HG03354 (cell line): ENCODE measurements around the gene DTHD1.
A peak's percentile ranks its signal among the peaks of the same experiment; 100 is the strongest.

Experiments used
- ATAC-seq: cut with Tn5 transposase; IDR thresholded peaks from one replicate; pipeline ENCODE4 v1.9.1; 2021; ENCODE audit warnings: mild to moderate bottlenecking; ENCODE audit not compliant: unreplicated experiment, poor library complexity, severe bottlenecking

Gene DTHD1

GRCh38 chr4:36281384-36282106 lies at the start of gene DTHD1:
TSS of gene DTHD1 (plus strand) at chr4:36281616. CDS start at chr4:36281759, 143 bp downstream.
- ATAC-seq: no peak

- no peak for ATAC-seq
Measured at GRCh38 chr4:36233567-36234266, 47.7 kb upstream of the DTHD1 start.

- no peak for ATAC-seq
Measured at GRCh38 chr4:36235306-36235705, 46.1 kb upstream of the DTHD1 start.

GRCh38 chr4:36236159-36236558 lies 45.3 kb upstream of the DTHD1 start:
- no peak for ATAC-seq

- ATAC-seq: no peak
Measured at GRCh38 chr4:36237366-36238313, 43.8 kb upstream of the DTHD1 start.

DNA sequence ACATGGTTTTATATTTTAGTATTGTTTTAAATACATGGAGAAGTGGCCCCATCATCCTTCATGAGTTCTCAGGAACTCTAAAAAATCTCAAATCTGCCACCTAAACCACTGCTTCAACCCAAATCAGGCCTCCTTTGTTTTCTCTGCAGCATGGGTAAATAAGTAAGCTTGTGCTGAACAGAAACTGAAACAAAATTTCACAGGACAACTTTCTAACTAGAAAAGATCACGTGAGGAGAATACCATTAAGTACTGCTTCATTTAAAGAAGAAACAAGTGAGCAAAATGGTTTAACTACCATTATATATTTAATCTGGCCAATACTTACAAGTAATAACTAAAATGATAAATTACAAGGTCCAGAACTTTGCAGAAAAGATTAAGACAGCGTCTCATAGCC lies 39.6 kb upstream of the DTHD1 start:
- peak; percentile 62 for ATAC-seq

- no peak for ATAC-seq
Measured at GRCh38 chr4:36242629-36243354, 38.6 kb upstream of the DTHD1 start.

- ATAC-seq: peak; percentile 32
Measured at GRCh38 chr4:36243355-36244256, 37.8 kb upstream of the DTHD1 start.

DNA sequence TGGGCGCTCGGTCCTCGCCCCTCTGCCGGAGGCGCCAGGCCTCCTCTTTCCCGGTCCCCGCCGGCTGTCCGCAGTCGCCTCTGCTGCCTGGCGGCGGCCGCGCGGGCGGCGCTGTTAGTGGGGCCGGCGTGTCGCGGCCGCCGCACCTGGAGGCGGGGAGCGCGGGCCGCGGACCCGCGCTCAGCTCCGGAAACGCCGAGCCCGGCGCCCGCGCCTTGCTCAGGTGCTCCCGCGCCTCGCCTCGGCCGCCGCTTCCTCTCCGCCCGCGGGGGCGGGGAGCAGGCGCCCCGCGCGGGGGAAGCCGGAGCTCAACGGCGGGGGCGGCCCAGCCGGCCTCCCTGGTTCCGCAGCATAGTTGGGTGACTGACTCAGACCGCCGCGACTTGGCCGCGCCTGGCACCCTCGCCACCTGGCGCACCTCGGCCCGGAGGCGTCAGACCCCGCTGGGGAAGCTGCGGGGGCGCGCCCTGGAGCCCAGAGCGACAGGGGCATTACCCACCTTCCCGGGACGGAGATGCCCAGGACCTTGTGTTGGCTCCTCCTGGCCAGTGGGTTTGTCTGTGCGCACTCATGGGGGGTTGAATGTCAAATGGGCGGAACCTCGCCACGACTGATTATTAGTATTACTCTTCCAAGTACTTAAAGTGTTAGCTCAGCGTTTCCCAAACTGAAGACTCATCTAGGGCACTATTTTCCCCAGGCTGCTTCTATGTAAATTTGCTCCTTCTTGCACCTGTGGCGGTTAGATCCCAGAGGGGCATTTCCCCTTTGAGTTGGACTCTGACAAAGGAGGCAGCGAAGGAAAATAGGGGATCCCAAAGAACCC lies 36.9 kb upstream of the DTHD1 start, which contains the start of gene ARAP2:
Gene ARAP2 (minus strand): TSS at position 258 of the 826 bp plus-strand sequence. CDS start 15,028 bp downstream, outside the sequence.
- peak; percentile 68 for ATAC-seq

- no peak for ATAC-seq
Measured at GRCh38 chr4:36249610-36250009, 31.8 kb upstream of the DTHD1 start.

DNA sequence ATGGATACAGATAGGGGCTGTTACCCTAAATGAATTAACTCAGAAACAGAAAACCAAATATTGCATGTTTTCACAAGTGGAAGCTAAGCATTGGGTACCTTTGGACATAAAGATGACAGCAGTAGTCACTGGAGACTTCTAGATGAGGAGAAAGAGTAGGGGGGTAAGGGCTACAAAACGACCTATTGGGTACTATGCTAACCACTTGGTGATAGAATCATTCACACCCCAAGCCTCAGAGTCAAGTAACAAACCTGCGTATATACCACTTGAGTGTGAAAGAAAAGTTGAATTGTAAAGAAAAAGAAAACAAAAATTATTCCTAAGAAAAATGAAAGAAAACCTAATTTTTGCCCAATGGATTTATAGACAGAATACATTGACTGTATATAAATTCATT lies 29.4 kb upstream of the DTHD1 start:
- ATAC-seq: no peak

DNA sequence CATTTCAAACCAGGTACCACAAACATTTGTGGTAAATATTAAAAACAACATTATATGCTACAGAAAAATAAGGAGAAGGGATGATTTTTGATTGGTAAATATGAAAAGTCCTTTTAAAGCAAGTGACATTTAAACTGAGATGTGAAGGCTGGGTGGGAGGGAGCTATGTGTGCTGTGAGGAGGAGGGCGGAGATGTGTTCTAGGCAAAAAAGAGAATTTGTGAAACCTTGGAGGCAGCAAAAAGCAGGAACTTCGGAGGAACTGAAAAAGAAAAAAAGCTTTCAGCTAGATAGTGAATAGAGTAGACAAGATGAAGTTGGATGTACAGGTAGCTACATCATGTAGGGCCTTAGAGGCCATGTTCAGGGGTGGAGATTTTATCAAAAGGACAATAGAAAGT lies 27.0 kb upstream of the DTHD1 start:
- no peak for ATAC-seq

DNA sequence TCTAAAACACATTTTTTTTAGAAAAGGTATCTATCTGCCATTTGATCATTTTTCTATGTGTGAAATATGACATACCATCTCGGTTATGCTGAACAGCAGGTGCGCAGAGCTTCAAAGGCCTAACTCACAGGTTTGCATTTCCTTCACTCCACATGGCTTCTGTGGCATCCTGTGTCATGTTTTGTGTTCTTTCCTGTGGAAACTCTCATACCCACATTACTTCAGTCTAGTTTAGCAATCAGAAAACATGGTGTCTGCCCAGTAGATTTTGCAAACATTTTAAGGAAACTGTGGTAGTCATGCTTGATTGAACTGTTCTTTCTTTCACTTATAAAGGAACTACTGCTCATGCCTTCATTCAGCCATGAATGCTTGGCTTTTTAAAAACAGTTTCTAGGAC lies 25.8 kb upstream of the DTHD1 start:
- ATAC-seq: peak; percentile 94

DNA sequence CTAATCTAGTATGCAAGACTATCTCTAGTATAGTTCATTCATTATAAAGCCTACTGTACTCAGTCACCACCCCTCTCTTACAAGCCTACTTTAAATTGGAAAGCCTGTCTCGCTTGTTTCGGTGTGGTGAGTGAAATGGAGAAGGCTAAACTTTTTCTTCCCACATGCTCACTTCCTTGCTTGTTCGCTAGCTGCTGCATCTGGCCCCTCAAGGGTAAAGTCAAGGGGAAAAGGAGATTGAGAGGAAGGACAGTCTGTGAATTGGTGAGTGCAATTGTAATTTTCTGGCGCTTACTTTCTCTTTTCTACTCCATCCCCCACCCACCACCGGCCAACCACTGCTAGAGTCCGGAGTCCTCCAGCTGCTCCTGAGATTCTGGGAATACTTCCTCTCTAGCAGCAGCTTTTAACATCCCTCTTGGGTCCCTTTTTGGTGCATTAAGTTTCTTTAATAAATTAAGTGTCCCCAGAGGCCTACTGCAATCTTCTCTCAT lies 25.0 kb upstream of the DTHD1 start:
- peak; percentile 46 for ATAC-seq

DNA sequence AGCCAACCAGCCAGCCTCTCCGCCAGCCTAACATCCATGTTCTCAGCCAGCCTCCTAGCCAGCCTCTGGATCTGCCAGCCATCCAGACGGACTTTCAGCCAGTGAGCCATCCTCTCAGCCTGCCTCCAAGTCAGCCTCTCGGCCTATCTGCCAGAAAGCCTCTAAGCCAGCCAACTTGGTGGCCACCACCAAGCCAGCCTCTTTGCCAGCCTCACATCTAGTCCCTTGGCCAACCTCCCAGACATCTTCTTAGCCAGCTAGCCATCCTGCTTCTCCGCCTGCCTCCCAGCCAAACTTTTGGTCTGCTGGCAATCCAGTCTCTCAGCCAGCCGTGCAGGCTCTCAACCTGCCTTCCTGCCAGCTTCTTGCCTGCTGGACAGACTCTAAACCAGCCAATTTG lies 20.7 kb upstream of the DTHD1 start:
- no peak for ATAC-seq

GRCh38 chr4:36264207-36264826 lies 17.1 kb upstream of the DTHD1 start:
- ATAC-seq: no peak
